GM18858 (cell line): ENCODE data around the gene AGAP6.
"Not testable (repeated sequence)": the region's sequence is repeated elsewhere in the genome, so short reads cannot be mapped to it uniquely, and the experiment has no call there.

ENCODE experiments used
- ATAC-seq: cut with Tn5 transposase; IDR thresholded peaks from one replicate; pipeline ENCODE4 v1.9.1; 2021; ENCODE audit not compliant: unreplicated experiment

AGAP6 gene

GRCh38 chr10:50024716-50025383, 36.6 kb downstream of the AGAP6 start:
- not testable (repeated sequence) for ATAC-seq

GRCh38 chr10:50025627-50026026, 37.4 kb downstream of the AGAP6 start:
- no peak for ATAC-seq

- no peak for ATAC-seq
Observed at GRCh38 chr10:50027195-50027594, 39.0 kb downstream of the AGAP6 start.

- ATAC-seq, result no peak
Observed at GRCh38 chr10:50033481-50033880, 45.3 kb downstream of the AGAP6 start.

GRCh38 chr10:50035337-50035736, 47.1 kb downstream of the AGAP6 start:
- ATAC-seq, result not testable (repeated sequence)

GRCh38 chr10:50044941-50045664, 56.9 kb downstream of the AGAP6 start:
- no peak for ATAC-seq

GRCh38 chr10:50046457-50046856, 58.3 kb downstream of the AGAP6 start:
- not testable (repeated sequence) for ATAC-seq

GRCh38 chr10:50047594-50047993, 59.4 kb downstream of the AGAP6 start:
- ATAC-seq, result not testable (repeated sequence)

- ATAC-seq, result peak; percentile 70
Observed at GRCh38 chr10:50051995-50052660, 63.9 kb downstream of the AGAP6 start.

GRCh38 chr10:50052778-50053376, 64.7 kb downstream of the AGAP6 start:
- not testable (repeated sequence) for ATAC-seq

- not testable (repeated sequence) for ATAC-seq
Observed at GRCh38 chr10:50055494-50056292, 67.5 kb downstream of the AGAP6 start.

- not testable (repeated sequence) for ATAC-seq
Observed at GRCh38 chr10:50056654-50057053, 68.4 kb downstream of the AGAP6 start.

GRCh38 chr10:50058727-50059126, 70.5 kb downstream of the AGAP6 start:
- not testable (repeated sequence) for ATAC-seq

GRCh38 chr10:50059946-50060345, 71.7 kb downstream of the AGAP6 start:
- not testable (repeated sequence) for ATAC-seq
